Measurements from ENCODE around the gene SLC5A12.

SLC5A12 gene, protein sequence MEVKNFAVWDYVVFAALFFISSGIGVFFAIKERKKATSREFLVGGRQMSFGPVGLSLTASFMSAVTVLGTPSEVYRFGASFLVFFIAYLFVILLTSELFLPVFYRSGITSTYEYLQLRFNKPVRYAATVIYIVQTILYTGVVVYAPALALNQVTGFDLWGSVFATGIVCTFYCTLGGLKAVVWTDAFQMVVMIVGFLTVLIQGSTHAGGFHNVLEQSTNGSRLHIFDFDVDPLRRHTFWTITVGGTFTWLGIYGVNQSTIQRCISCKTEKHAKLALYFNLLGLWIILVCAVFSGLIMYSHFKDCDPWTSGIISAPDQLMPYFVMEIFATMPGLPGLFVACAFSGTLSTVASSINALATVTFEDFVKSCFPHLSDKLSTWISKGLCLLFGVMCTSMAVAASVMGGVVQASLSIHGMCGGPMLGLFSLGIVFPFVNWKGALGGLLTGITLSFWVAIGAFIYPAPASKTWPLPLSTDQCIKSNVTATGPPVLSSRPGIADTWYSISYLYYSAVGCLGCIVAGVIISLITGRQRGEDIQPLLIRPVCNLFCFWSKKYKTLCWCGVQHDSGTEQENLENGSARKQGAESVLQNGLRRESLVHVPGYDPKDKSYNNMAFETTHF

DNA sequence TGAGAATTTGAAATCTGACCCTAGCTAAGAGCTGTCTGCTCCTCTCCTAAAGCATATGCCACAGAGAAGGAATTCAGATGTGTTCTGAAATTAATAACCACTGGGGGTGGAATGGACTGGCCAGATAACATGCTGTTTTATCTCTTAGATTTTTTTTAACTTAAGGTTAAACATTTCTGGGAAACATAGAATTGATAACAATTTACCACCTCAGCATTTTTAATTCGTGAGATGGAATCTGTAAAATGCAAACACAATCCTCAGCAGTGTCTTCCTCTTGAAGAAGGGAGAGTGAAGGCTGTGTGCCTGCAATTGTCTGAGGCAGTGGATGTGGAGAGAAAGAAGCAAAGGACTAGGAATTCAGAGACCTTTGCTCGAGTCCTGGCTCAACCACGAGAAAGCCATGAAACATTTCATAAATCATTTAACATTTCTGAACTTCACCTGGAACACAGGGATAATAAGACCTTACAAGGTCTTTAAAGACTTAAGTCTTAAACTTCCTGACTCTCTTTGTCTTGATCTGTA lies at the start of gene SLC5A12:
SLC5A12 (minus strand) TSS at position 113 of the 528 bp plus-strand sequence. CDS start 346 bp downstream, outside the sequence.
- no peak for DNase-seq
- Histone ChIP-seq H3K27me3 (ENCODE audit: insufficient read depth, low read depth, severe bottlenecking) (no peaks in the 10 kb centered on the region), H3K27ac (no peak within 1 kb of the TSS), H3K36me3 (no peaks in the 10 kb centered on the region), H3K9me3 (ENCODE audit: severe bottlenecking) (no peaks in the 10 kb centered on the region), H3K4me3 (ENCODE audit: low read depth, low read length) (no peak within 1 kb of the TSS)
- TF ChIP-seq, protein P1, sequence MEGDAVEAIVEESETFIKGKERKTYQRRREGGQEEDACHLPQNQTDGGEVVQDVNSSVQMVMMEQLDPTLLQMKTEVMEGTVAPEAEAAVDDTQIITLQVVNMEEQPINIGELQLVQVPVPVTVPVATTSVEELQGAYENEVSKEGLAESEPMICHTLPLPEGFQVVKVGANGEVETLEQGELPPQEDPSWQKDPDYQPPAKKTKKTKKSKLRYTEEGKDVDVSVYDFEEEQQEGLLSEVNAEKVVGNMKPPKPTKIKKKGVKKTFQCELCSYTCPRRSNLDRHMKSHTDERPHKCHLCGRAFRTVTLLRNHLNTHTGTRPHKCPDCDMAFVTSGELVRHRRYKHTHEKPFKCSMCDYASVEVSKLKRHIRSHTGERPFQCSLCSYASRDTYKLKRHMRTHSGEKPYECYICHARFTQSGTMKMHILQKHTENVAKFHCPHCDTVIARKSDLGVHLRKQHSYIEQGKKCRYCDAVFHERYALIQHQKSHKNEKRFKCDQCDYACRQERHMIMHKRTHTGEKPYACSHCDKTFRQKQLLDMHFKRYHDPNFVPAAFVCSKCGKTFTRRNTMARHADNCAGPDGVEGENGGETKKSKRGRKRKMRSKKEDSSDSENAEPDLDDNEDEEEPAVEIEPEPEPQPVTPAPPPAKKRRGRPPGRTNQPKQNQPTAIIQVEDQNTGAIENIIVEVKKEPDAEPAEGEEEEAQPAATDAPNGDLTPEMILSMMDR (IDR thresholded peaks at IDR 0.05; ENCODE audit: low read depth, low read length): no peak

DNA sequence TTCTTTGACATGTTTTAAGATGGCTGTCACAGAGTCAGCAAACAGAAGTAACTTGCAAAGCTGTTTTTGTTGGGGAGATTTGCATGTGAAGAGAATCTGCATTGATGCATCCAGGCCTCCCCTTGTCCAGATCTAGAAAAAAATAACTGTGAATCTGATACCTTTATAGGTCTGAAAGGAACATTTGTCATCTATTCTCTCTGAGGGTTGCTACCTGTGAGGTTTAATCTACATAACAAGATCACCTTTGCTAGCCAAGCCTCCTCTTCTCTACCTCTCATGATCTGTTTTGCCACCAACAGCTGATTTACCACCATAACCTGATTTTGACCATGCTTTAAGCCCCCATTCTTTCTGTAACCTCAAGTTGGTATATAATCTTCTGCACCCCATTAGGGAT lies 47.2 kb upstream of the SLC5A12 start:
- Histone ChIP-seq H3K9me3 (ENCODE audit: severe bottlenecking) (no peaks in the 10 kb centered on the region), H3K27me3 (ENCODE audit: insufficient read depth, low read depth, severe bottlenecking) (peaks cover 6% of the 10 kb centered on the region), H3K36me3 (no peaks in the 10 kb centered on the region), H3K27ac (no peak overlapping the region), H3K4me3 (ENCODE audit: low read depth, low read length) (no peak overlapping the region)
- TF ChIP-seq, protein P1 (IDR thresholded peaks at IDR 0.05; ENCODE audit: low read depth, low read length): no peak
- no peak for DNase-seq

DNA sequence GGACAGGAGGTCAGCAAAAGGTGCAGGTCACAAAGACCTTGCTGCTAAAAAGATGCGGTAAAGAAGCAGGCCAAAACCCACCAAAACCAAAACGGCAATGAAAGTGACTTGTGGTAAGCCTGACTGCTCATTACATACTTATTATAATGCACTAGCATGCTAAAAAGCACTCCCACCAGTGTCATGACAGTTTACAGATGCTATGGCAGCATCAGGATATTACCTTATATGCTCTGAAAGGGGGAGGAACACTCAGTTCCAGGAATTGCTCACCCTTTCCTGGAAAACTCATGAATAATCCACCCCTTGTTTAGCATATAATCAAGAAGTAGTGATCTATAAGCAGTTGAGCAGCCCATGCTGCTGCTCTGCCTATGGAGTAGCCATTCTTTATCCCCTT lies 45.2 kb upstream of the SLC5A12 start:
- H3K4me3 ChIP-seq (ENCODE audit: low read depth, low read length): no peak overlapping the region
- TF ChIP-seq, protein P1 (IDR thresholded peaks at IDR 0.05; ENCODE audit: low read depth, low read length): no peak
- peaks cover under 1% of the 10 kb centered on the region for H3K27me3 ChIP-seq (ENCODE audit: insufficient read depth, low read depth, severe bottlenecking)
- no peaks in the 10 kb centered on the region for H3K36me3 ChIP-seq
- no peak for DNase-seq
- no peaks in the 10 kb centered on the region for H3K9me3 ChIP-seq (ENCODE audit: severe bottlenecking)
- no peak overlapping the region for H3K27ac ChIP-seq

DNA sequence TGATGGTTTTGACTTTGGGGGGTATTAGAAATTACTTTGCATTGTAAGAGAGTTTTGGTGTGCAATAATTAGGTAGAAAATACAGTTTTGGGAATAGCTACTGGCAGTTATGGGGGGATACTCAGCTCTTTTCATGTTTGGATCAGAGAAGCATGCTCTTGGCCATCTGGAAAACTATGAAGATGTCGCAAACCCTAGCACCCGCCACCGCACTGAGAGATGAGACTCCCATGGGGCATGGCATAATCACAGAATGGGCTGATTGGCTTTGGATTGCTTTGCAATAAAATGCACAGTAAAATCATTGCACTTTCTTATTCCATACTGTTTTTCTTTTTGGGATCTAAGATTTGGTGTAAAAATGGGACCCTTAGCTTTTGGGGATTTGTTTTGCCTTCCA lies 43.5 kb upstream of the SLC5A12 start:
- no peak for DNase-seq
- TF ChIP-seq, protein P1 (IDR thresholded peaks at IDR 0.05; ENCODE audit: low read depth, low read length): no peak
- no peak overlapping the region for H3K4me3 ChIP-seq (ENCODE audit: low read depth, low read length)
- no peaks in the 10 kb centered on the region for H3K9me3 ChIP-seq (ENCODE audit: severe bottlenecking)
- no peaks in the 10 kb centered on the region for H3K36me3 ChIP-seq
- H3K27me3 ChIP-seq (ENCODE audit: insufficient read depth, low read depth, severe bottlenecking): peaks cover 4% of the 10 kb centered on the region
- no peak overlapping the region for H3K27ac ChIP-seq

DNA sequence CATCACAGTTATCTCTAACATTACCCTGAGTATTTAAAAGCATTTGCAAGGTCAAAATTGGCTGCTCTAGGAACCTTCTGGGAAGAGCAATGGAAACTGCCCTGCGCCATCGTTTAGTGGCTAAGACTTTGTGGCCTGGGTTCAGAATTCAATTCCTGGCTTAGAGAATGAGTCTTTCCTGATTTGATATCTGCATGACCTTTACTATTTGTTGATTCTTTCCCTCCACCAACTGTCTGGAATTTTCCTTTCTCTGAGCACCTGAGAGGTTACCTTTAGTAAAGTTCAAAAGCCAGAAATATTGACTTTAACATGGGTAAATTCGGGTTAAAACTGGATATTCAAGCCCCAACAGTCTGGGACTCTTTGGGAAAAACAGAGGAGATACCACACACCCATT lies 43.0 kb upstream of the SLC5A12 start:
- Histone ChIP-seq H3K4me3 (ENCODE audit: low read depth, low read length) (no peak overlapping the region), H3K27me3 (ENCODE audit: insufficient read depth, low read depth, severe bottlenecking) (peaks cover 4% of the 10 kb centered on the region), H3K27ac (no peak overlapping the region), H3K9me3 (ENCODE audit: severe bottlenecking) (no peaks in the 10 kb centered on the region), H3K36me3 (no peaks in the 10 kb centered on the region)
- DNase-seq: no peak
- TF ChIP-seq, protein P1 (IDR thresholded peaks at IDR 0.05; ENCODE audit: low read depth, low read length): no peak
